ENCODE measurements around the gene SMU1. TPM values are rescaled to one million over a fixed set of nuclear protein-coding genes. Genes with fewer than 3 reads are reported as not detected.

Gene SMU1
- total RNA-seq, 2 donors from 2014 or later: 25.0 to 28.7 TPM

- Histone ChIP-seq H3K4me3 (ENCODE audit: low read length) (no peak overlapping the region), H3K27me3 (ENCODE audit: control insufficient read depth, insufficient read depth, low read length, poor library complexity, severe bottlenecking) (no peaks in the 10 kb centered on the region), H3K27ac (ENCODE audit: low read depth, low read length) (no peak overlapping the region), H3K36me3 (ENCODE audit: control insufficient read depth, insufficient read depth, low read length) (peaks cover 40% of the 10 kb centered on the region), H3K4me1 (ENCODE audit: control insufficient read depth, insufficient read depth, low read length) (no peaks in the 10 kb centered on the region), H3K9ac (ENCODE audit: extremely low read depth, low read length, poor library complexity, severe bottlenecking) (no peak overlapping the region), H3K9me3 (ENCODE audit: control insufficient read depth, low read length) (no peaks in the 10 kb centered on the region)
- H3K9me3 Mint-ChIP-seq: no peaks in the 10 kb centered on the region
- H3K27me3 Mint-ChIP-seq (ENCODE audit: insufficient read depth): no peaks in the 10 kb centered on the region
- 95 to 100% methylated on average over 1 of the region's 1 CpG for WGBS, 2 experiments (ENCODE audit: insufficient coverage in 1 of 2, insufficient read length in 1 of 2)
- no peak for DNase-seq
- no peak overlapping the region for H3K27ac Mint-ChIP-seq
- peaks cover 18% of the 10 kb centered on the region for H3K4me1 Mint-ChIP-seq
- H3K4me3 Mint-ChIP-seq: no peak overlapping the region
- TF ChIP-seq, protein P1, sequence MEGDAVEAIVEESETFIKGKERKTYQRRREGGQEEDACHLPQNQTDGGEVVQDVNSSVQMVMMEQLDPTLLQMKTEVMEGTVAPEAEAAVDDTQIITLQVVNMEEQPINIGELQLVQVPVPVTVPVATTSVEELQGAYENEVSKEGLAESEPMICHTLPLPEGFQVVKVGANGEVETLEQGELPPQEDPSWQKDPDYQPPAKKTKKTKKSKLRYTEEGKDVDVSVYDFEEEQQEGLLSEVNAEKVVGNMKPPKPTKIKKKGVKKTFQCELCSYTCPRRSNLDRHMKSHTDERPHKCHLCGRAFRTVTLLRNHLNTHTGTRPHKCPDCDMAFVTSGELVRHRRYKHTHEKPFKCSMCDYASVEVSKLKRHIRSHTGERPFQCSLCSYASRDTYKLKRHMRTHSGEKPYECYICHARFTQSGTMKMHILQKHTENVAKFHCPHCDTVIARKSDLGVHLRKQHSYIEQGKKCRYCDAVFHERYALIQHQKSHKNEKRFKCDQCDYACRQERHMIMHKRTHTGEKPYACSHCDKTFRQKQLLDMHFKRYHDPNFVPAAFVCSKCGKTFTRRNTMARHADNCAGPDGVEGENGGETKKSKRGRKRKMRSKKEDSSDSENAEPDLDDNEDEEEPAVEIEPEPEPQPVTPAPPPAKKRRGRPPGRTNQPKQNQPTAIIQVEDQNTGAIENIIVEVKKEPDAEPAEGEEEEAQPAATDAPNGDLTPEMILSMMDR (conservative IDR thresholded peaks at IDR 0.05): no peak
- peaks cover 39% of the 10 kb centered on the region for H3K36me3 Mint-ChIP-seq (ENCODE audit: low read depth)
Observed at GRCh38 chr9:33046061-33046460, 30.4 kb downstream of the SMU1 start.

DNA sequence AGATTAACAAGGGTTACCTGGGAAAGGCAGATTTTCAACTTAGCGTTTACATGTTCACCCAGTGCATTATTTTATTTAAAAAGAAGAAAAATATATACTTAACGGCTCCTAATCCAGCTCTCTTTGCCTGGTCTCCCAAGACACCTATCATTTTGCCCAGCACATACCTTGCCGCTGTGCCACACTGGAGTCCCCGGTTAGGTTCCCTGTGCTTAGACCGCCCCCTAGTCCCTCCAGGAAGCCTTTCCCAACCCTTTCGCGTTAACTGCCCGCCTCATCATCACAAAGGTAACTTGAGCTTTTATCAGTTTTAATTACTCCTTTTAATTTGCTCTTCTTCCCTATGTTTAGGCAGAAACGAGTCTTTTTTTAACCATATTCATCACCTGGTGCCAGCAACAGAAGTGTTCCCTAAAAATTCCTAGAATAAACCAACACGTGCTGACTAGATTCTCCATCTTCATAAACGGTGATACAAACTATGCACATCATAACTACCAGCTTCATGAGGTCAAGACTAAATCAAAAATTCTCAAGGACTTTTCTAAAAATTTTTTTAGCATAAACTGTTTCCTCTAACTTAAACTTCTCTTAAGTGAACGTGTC, 31.7 kb downstream of the SMU1 start:
- Mint-ChIP-seq H3K9me3 (no peaks in the 10 kb centered on the region), H3K4me1 (peaks cover 18% of the 10 kb centered on the region), H3K4me3 (peak overlapping the region; percentile 68), H3K27ac (peak overlapping the region; percentile 95), H3K27me3 (ENCODE audit: insufficient read depth) (no peaks in the 10 kb centered on the region), H3K36me3 (ENCODE audit: low read depth) (peaks cover 38% of the 10 kb centered on the region)
- 34 to 39% methylated on average over 10 to 11 of the region's 12 CpGs for WGBS, 2 experiments (ENCODE audit: insufficient coverage in 1 of 2, insufficient read length in 1 of 2)
- no peaks in the 10 kb centered on the region for H3K9me3 ChIP-seq (ENCODE audit: control insufficient read depth, low read length)
- TF ChIP-seq, protein P1 (conservative IDR thresholded peaks at IDR 0.05): peak; percentile 64
- H3K27me3 ChIP-seq (ENCODE audit: control insufficient read depth, insufficient read depth, low read length, poor library complexity, severe bottlenecking): no peaks in the 10 kb centered on the region
- H3K36me3 ChIP-seq (ENCODE audit: control insufficient read depth, insufficient read depth, low read length): peaks cover 45% of the 10 kb centered on the region
- peak; percentile 84 for DNase-seq
- peak overlapping the region; percentile 70 for H3K9ac ChIP-seq (ENCODE audit: extremely low read depth, low read length, poor library complexity, severe bottlenecking)
- H3K27ac ChIP-seq (ENCODE audit: low read depth, low read length): peak overlapping the region; percentile 50
- H3K4me3 ChIP-seq (ENCODE audit: low read length): peak overlapping the region; percentile 81
- H3K4me1 ChIP-seq (ENCODE audit: control insufficient read depth, insufficient read depth, low read length): no peaks in the 10 kb centered on the region

DNA sequence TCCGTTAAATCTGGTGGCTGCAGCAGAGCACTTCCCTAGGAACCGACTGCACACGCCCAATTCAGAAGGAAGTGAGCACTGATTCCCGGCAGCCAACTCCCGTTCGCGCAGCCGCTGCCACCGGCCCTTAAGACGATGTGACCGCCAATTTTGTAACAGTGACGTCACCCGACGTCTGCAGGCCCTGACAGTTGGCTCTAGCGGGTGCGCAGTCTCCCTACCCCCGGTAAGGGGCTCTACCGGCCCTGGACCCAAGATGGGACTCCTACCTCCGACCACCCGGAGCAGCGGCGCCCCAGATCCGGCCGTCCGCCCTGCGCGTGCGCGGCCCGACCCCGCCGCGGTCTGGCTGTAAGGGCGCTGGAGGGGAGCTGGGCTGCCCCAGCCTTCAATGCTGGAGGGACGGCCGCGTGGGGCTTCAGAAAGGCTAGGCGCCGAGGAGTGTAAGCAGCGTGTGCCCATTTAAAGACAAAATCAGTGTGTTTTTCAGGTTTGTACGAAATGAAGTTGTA, 32.3 kb downstream of the SMU1 start:
- DNase-seq: peak; percentile 90
- H3K4me3 Mint-ChIP-seq: peak overlapping the region; percentile 68
- Histone ChIP-seq H3K4me1 (ENCODE audit: control insufficient read depth, insufficient read depth, low read length) (no peaks in the 10 kb centered on the region), H3K36me3 (ENCODE audit: control insufficient read depth, insufficient read depth, low read length) (peaks cover 47% of the 10 kb centered on the region), H3K27ac (ENCODE audit: low read depth, low read length) (peak overlapping the region; percentile 50), H3K4me3 (ENCODE audit: low read length) (peak overlapping the region; percentile 81), H3K27me3 (ENCODE audit: control insufficient read depth, insufficient read depth, low read length, poor library complexity, severe bottlenecking) (no peaks in the 10 kb centered on the region), H3K9me3 (ENCODE audit: control insufficient read depth, low read length) (no peaks in the 10 kb centered on the region), H3K9ac (ENCODE audit: extremely low read depth, low read length, poor library complexity, severe bottlenecking) (peak overlapping the region; percentile 70)
- peaks cover 18% of the 10 kb centered on the region for H3K4me1 Mint-ChIP-seq
- TF ChIP-seq, protein P1 (conservative IDR thresholded peaks at IDR 0.05): no peak
- H3K27me3 Mint-ChIP-seq (ENCODE audit: insufficient read depth): no peaks in the 10 kb centered on the region
- peak overlapping the region; percentile 95 for H3K27ac Mint-ChIP-seq
- WGBS, 2 experiments (ENCODE audit: insufficient coverage in 1 of 2, insufficient read length in 1 of 2): 5 to 7% methylated on average over 30 to 41 of the region's 41 CpGs
- no peaks in the 10 kb centered on the region for H3K9me3 Mint-ChIP-seq
- peaks cover 34% of the 10 kb centered on the region for H3K36me3 Mint-ChIP-seq (ENCODE audit: low read depth)
